NCI-H1694 (cell line): ENCODE measurements around the gene CMTM2.
"Not testable (repeated sequence)": the region's sequence is repeated elsewhere in the genome, so short reads cannot be mapped to it uniquely, and the experiment has no call there.

Experiments
- DNase-seq: peaks from one replicate; lab custom pipeline; 2025; lab: John Stamatoyannopoulos, UW

CMTM2 gene

DNA sequence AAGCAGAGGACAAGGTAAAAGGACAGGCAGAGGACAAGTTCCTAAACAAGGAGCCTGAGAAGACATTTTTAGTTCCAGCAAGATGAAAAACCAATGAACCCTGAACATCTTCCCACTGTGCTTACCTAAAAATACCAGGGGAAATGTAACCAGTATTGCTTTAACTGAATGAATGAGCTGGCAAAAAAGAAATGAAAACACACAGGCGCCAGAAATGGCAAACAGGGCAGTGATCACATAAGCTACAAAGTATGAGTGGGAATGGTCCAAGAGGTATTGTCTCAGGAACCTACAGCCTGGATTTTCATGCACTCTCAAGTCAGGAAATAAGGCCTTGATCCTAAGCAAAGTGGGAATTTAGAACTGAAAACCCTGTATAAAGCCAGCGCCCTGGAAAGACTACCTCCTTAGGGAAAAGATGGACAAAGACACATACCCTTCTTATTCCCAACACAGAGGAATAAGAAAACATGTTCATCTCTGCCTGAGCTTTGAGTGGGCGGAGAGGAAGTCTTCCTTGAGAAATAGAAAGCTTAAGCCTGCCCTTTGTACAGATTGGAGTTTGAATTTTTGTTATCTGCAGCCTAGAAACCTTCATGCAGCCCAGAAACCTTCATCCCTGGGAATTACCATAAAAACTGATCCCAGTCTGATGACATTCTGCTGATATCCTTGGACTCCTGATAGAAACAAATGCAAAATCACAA is 2.1 kb downstream of the CMTM2 start:
- DNase-seq = no peak

DNA sequence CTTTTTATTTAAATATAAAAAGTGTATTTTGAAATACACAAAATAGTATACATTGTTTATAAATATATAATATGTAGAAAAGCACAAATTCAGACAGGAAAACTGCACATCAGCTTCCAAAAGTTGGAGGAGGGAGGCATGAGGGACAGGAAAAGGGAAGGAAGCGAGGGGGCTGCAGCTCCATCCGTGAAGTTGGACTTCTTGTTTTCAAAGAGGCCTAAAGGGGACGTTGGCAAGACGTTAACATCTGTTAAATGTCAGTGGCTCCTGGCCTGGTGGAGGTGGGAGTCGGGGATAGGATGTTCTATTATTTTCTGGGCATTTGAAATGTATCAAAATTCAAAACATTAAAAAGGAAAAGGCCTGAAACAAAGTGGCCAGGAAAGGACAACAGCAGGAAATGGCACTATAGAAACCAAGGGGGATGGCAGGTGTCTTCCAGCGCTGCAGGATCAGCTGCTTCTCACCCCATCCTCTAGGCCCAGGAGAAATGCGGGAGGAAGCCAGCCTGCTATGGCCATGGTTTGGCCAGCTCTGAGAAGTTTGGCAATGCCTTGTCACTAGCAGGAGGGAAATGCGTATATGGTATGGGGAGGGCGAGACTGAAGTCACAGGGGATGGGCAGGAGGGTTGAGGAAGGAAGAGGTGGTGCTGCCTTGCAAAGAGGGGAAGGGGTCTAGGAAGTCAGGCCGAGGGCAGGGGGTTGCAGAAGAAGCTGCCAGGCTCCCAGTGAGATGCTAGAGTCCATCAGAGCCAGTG is 6.4 kb downstream of the CMTM2 start:
- DNase-seq = no peak

- no peak for DNase-seq
Measured at GRCh38 chr16:66587881-66588600, 8.8 kb downstream of the CMTM2 start.

- no peak for DNase-seq
Measured at GRCh38 chr16:66588981-66589713, 9.9 kb downstream of the CMTM2 start.

DNA sequence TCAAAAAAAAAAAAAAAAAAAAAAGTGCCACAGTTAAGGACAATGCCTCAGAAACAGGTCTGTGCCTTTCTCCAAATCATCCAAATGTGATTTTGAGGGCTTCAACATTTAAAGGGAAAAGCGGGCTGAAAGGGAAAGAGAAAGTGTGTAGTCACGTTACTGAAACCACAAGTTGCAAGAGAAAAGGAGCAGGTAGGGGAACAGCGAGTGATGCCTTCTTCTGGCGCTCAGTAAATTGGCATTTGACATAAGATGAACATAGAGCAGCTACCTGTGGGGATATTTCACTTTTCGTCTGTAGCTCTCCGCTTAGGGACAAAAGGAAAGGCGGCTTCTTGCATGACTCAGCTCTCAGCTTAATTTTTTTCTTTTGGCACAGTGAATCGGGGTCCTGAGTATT is 11.1 kb downstream of the CMTM2 start:
- DNase-seq = no peak

DNA sequence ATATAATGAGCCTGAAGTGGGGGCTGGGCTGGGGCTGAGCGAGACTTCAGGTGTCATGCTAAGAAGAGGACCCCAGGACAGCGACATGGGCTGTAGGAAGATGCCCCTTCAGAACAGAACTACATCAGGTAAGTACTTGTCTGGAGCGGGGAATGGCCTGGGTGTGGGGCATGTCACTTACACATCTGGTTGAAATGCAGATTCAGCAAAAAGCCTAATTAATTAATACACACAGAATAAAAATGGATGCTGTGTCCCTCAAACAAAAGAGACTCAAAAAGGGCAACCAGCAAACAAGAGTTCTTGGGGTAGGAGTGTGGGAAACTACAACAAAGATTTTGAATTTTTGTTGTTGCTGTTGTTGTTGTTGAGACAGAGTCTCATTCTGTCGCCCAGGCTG is 11.8 kb downstream of the CMTM2 start:
- no peak for DNase-seq

- DNase-seq = no peak
Measured at GRCh38 chr16:66592241-66592640, 13.0 kb downstream of the CMTM2 start.

GRCh38 chr16:66592814-66593213 is 13.6 kb downstream of the CMTM2 start:
- no peak for DNase-seq

DNA sequence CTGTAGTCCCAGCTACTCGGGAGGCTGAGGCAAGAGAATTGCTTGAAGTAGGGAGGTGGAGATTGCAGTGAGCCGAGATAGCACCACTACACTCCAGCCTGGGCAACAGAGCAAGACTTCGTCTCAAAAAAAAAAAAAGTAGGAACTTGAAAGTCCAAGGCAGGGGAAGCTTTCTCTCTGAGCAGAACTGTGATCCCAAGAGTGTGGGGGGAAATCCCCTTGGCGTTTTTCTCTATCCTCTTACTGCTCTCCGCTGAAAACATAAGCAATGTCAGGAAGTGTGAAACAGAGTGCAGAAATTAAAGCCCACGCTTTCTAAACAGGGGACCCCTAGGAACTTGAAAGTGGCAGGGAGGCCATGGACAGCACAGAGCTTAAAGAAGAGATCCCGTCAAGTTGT is 15.5 kb downstream of the CMTM2 start:
- no peak for DNase-seq

DNA sequence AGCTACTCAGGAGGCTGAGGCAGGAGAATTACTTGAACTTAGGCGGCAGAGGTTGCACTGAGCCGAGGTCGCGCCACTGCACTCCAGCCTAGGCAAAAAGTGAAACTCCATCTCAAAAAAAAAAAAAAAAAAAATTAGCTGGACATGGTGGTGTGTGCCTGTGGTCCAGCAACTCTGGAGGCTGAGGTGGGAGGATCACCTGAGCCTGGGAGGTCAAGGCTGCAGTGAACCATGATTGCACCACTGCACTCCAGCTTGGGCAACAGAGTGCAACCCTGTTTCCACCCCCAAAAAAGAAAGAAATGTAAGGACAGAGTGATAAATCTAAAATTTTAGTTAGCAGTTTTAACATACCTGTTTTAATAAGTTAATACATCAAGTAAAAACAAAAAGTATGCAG is 17.3 kb downstream of the CMTM2 start:
- DNase-seq = not testable (repeated sequence)

DNA sequence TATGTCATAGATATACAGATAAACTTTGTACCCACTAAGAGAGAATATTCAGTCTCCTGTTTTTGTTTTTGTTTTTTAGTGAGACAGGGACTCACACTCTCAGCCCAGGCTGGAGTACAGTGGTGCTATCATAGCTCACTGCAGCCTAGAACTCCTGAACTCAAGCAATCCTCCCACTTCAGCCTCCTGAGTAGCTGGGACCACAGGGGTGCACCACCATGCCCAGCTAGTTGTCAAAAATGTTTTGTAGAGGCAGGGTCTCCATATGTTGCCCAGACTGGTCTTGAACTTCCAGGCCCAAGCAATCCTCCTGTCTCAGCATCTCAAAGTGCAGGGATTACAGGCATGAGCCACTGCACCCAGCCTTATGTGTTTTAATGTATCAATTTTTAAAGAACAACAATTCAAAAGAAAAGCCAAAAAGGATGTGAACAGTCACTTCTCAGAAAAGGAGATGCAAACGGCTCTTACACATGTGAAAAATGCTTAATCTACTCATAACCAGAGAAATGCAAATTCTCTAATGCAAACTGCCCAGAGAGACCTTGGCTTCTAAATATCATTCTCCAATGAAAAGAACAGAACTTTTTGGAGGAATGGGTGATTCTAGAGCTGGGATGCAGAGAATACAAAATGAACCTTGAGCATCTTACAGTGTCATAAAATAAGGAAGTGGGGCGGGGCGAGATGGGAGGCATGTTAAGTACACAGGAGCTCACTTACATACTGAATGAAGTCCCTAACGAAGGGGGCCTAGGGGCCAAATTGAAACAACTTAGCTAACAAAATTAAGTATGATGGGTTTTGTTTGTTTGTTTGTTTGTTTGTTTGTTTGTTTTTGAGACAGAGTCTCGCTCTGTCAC is 18.0 kb downstream of the CMTM2 start:
- DNase-seq = no peak

DNA sequence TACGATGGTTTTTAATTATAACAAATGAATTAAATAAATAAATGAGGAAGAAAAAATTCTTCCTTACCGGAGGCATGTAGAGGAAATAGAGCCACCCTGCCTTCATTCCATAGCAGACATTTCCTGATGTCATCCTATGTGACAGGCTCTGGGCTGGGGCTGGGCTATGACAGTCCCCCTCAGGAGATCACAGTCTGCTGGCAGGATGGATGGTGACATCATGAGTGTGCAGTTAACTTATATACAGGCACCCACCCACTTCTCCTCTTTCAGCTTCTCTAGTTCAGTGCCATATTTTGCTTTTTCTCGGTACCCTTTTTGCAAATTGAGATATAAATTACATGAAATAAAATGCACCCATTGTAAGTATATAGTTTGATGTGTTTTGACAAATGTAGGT is 18.8 kb downstream of the CMTM2 start:
- DNase-seq = no peak

GRCh38 chr16:66599726-66600125 is 20.5 kb downstream of the CMTM2 start:
- DNase-seq = no peak

- DNase-seq = no peak
Measured at GRCh38 chr16:66600477-66600876, 21.2 kb downstream of the CMTM2 start.

- DNase-seq = no peak
Measured at GRCh38 chr16:66601471-66601870, 22.2 kb downstream of the CMTM2 start.

GRCh38 chr16:66603537-66604375 is 24.5 kb downstream of the CMTM2 start:
- DNase-seq = peak; percentile 14

DNA sequence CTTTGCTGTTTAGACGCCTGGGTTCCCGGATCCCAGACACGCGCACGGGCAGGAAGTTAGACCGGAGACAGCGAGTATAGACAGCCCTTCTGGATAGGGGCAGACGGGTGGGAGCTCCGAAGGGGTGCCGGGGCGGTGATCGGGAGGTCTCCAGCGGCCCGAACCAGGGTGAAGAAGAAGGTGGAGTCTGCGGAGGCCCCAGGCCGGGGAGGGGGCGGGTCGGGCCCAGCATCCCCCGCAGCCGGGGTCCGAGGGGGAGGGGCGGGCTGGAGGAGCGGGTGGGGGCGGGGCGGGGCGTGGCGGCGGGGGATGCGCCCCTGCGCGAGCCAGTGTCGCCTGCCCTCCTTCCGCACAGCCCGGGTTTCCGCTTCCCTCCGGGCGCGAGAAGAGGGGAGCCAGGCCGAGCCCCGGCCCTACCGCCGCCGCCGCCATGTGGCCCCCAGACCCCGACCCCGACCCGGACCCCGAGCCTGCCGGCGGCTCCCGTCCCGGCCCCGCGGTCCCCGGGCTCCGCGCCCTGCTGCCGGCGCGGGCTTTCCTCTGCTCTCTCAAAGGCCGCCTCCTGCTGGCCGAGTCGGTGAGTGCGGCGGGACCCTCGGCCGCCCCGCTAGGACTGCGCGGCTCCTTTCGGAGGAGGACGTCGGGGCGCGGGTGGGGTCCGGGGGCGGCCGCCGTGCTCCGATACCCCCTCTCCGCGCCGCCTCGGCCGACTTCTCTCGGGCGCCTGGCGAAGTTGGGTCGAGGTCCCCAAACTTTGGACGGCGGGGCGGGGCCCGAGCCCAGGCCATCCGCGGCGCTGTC is 25.3 kb downstream of the CMTM2 start, which contains the start of gene CMTM3:
Gene CMTM3, plus strand, starts transcription at position 329 of the 801 bp plus-strand sequence. Its CDS starts 102 bp downstream, at position 431.
- DNase-seq = peak; percentile 28

GRCh38 chr16:66605177-66605978 is 26.1 kb downstream of the CMTM2 start:
- DNase-seq = no peak
